SIG-M5 treated with dmso at 0.1 percent for 504 hours (cell line): ENCODE results near the gene KCNIP1.

Source experiments
- DNase-seq: peaks from one replicate; lab custom pipeline; 2025; ENCODE audit not compliant: unreplicated experiment; lab: John Stamatoyannopoulos, UW

Gene KCNIP1

GRCh38 chr5:170625221-170626165, 121.7 kb downstream of the KCNIP1 start:
- no peak for DNase-seq

- no peak for DNase-seq
Measured at GRCh38 chr5:170626507-170627150, 122.8 kb downstream of the KCNIP1 start.

DNA sequence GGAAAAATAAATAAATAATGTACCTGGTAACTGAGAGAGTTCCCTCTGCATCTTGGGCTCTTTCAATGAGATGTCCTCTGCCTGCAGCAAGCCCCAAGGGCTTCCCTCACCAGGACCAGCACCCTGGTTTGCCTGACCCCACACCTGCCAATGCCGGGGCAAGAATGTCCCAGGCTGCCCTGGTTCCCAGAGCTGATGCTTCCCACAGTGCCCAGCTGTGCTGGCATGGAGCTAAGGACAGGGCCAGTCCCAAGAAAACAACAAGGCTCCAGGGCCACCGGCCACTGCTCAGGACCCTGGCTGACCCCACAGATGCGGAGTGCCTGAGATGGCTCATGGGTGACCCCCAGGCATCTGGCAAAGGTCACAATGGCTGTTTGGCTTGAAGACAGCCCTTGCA, 123.5 kb downstream of the KCNIP1 start:
- no peak for DNase-seq

DNA sequence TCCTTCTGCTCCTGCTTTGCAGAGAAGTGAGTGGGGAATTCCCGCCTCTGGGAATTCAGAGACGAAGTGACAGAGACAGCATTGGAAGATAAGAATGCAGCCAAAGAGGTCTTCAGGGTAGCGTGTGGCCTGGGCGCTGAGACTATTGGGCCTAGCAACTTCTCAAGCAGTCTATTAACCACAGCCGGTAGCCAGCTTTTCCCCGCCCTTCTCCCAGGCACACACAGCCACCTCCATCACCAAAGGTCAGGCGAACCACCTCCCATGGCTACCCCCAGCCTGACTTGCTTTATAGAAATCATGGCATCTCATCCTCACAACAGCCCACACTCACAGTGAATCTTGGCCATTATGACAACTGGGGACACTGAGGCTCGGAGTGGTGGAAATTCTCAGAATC, 124.2 kb downstream of the KCNIP1 start:
- DNase-seq: no peak

DNA sequence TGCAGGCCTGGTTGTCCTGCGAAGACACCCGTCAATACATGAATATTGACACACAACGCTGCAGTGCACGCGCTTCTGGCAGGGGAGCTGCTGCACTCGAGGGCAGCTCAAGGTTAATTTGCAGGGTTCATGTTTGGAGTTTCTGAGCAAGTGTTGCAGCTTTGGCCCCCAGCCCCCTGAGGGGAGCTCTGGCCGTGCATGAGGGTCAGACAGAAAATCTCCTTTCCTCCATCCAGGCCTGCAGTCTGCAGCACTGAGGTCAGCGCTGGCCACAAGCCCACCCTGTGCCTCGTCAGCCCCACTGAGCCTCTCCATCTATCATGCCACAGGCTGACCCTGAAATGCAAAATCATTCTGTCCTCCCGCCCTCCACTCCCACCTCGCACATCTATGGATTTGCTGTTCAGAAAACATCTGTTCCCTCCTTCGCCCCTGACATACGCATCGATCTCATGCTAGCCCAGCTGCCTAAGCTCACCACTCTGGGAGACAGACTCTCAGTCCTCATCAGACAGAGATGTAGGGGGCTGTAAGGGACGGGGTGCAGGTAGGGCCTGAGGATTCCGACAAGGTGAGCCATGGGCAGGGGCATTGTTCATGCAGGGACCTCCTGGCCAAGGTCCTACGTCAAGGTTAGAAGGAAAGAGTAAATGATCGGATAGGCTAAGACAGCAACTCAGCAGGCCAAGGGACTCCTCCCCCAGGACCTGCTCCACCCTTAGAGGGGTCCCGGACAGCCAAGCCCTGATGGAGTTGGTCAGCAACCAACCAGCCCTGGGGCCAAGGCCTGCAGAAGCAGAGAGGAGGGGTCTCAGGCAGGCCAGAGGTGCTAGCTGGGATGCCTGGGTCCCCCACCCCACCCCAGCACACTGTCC, 125.1 kb downstream of the KCNIP1 start:
- DNase-seq: no peak

- no peak for DNase-seq
Measured at GRCh38 chr5:170629566-170630175, 125.9 kb downstream of the KCNIP1 start.

GRCh38 chr5:170630226-170630625, 126.4 kb downstream of the KCNIP1 start:
- no peak for DNase-seq

DNA sequence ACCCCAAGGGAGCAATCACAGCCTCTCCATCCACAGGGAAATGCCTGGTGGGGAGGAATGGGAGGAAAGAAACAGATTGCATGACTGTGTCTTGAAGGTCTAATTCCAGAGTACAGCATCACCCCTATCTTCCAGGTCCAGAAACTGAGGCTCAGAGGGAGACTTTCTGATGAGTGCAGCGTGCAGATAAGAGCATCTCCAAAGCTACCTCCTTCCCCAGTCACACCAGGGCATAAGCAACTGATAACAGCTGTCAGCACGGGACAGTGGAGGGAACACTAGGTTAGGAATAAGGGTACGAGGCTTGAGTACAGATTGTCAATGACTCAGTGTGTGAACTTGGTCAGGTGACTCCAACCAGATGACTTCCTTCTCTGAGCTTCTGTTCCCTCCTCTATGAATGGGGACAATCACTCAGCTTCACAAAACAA, 126.9 kb downstream of the KCNIP1 start:
- DNase-seq: peak; percentile 15

GRCh38 chr5:170631466-170632195, 127.8 kb downstream of the KCNIP1 start:
- no peak for DNase-seq

DNA sequence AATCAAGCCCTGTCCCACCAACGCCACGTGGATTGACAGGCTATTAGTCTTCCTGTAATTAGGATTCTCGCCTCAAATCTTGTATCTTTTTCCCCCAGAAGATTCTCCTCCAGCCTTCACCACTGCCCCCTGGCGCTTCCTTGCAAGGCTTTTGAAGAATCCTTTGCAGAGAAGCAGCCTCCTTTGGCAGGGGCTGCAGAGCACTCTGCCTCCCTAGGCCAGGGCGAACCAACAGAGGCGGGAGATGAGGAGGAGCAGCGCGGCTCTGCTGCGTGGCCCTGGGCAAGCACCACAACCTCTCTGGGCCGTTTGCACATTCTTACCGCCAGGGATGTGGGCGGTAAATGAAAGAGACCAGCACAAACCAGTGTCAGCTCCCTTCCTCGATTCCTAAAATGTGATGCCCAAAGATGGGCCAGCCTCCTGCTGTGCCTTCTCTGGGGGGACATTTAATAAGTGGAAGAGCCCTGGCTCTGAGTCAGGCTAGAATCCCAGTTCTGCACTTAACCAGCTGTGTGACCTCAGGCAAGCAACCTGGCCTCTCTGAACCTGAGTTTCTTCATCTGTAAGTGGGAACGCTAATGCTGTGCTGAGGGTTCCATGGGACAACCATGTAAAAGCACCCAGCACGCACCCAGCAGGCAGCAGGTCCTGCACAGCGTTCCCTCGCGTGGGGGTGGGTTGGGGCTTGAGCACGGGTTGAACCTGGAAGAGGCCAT, 128.6 kb downstream of the KCNIP1 start:
- DNase-seq: no peak

- peak; percentile 52 for DNase-seq
Measured at GRCh38 chr5:170632985-170633234, 129.1 kb downstream of the KCNIP1 start.

- DNase-seq: peak; percentile 52
Measured at GRCh38 chr5:170633235-170634081, 129.6 kb downstream of the KCNIP1 start.

DNA sequence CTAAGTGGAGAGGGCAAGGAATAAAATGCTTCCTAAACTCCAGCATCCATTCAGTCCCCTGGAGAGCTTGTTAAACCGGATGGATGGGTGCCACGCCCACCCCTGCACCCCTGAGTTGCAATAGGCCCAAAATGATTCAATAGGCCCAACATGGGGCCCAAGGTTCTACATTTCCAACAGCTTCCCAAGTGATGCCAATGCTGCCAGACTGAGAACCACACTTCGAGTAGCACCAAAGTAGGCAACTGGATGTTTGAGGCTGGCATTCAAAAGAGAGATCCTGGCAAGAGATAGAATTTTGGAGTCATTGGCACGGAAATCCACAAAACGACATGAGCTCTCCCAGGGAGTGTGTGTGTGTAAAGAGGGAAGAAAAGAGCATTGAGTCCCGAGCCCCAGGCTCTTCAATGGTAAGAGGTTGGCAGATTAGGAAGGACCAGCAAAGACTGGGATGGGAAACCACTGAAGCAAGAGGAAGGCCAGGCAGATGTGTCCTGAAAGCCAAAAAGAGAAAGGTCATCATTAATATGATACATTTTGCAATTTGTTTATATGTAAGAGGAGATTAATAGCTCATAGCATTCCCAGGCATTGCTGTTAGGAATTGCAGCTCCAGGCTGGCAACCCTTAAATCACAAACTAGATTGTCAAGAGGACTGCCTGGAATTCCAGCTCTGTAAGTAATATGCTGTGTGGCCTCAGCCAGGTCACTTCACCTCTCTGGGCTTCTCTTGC, 130.6 kb downstream of the KCNIP1 start:
- no peak for DNase-seq

- no peak for DNase-seq
Measured at GRCh38 chr5:170635706-170636105, 131.9 kb downstream of the KCNIP1 start.

DNA sequence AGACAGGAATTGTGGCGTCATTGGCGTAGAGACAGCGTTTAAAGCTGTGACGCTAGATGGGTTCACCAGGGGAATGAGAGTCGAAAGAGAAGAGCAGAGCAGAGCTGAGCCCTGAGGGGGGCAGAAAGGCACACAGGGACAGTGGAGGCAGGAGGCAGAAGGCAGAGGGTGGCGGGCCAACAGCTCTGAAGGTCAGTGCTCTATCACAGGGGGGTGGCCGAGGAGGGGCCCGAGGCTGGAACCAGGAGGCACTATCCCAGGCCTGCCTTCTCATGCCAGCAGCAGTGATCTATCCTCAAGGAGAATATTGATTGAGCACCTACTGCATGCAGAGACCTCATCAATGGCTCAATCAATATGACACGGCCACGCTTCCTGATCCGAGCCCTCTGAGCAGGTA, 132.4 kb downstream of the KCNIP1 start:
- DNase-seq: no peak

GRCh38 chr5:170636801-170637477, 133.1 kb downstream of the KCNIP1 start:
- DNase-seq: no peak

- DNase-seq: no peak
Measured at GRCh38 chr5:170638051-170638450, 134.2 kb downstream of the KCNIP1 start.
